ENCODE data around the gene KIF2A.

KIF2A gene

GRCh38 chr5:62419609-62420008, 113.6 kb downstream of the KIF2A start:
- Histone ChIP-seq H3K4me1 (ENCODE audit: control insufficient read depth, insufficient read depth, low read length, poor library complexity, severe bottlenecking) (no peaks in the 10 kb centered on the region), H3K9me3 (ENCODE audit: control insufficient read depth, low read length) (no peaks in the 10 kb centered on the region), H3K4me3 (ENCODE audit: extremely low read depth, insufficient read depth, low read length, poor library complexity, severe bottlenecking) (no peak overlapping the region), H3K36me3 (ENCODE audit: control insufficient read depth, insufficient read depth, low read length) (peaks cover 25% of the 10 kb centered on the region), H3K27ac (ENCODE audit: low read depth, low read length, severe bottlenecking) (no peak overlapping the region)
- WGBS, 2 experiments (ENCODE audit: insufficient coverage in 2 of 2), result 97 to 100% methylated on average over 3 of the region's 3 CpGs

DNA sequence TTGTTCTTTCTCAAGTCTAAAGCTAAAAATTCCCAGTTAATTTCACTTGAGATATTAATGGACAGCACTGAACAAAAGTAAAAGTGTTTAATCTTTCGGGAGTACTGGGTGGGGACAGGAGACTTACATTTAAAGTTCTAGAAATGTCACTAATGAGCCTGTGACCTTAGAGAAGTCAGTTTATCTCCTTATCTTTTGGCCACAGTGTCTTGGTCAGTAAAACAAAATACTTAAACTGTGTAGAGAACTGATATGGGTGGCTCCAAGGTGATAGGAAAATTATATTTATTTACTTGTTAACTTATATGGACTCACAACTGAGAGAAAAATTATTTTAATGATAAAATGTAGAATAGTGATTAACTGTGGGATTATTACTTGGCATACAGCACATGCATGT, 115.4 kb downstream of the KIF2A start:
- Histone ChIP-seq H3K4me3 (ENCODE audit: extremely low read depth, insufficient read depth, low read length, poor library complexity, severe bottlenecking) (no peak overlapping the region), H3K4me1 (ENCODE audit: control insufficient read depth, insufficient read depth, low read length, poor library complexity, severe bottlenecking) (no peaks in the 10 kb centered on the region), H3K27ac (ENCODE audit: low read depth, low read length, severe bottlenecking) (no peak overlapping the region), H3K9me3 (ENCODE audit: control insufficient read depth, low read length) (no peaks in the 10 kb centered on the region), H3K36me3 (ENCODE audit: control insufficient read depth, insufficient read depth, low read length) (peaks cover 25% of the 10 kb centered on the region)
- WGBS, 2 experiments (ENCODE audit: insufficient coverage in 2 of 2), result 80 to 100% methylated on average over 1 of the region's 1 CpG

DNA sequence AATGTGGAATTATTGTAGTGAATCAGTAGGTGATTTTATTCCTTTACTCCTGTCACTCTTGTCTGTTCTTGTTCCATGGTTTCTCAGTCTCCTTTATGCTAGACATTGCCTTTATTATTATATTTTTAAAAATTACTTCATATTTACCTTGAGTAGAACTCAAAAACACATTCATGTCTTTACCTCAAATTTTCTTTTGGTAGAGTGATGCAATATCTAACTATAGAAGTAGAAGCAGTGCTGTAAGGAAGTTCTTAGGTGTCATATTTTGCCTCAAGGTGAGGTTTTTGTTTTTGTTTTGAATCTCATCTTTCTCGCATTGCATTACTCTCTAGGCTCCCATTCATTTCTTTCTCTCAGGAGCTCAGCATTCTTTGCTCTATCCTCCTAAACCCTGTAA, 118.8 kb downstream of the KIF2A start:
- H3K9me3 ChIP-seq (ENCODE audit: control insufficient read depth, low read length), result no peaks in the 10 kb centered on the region
- no peaks in the 10 kb centered on the region for H3K4me1 ChIP-seq (ENCODE audit: control insufficient read depth, insufficient read depth, low read length, poor library complexity, severe bottlenecking)
- WGBS, 2 experiments (ENCODE audit: insufficient coverage in 2 of 2), result no CpG with 5 or more reads among the region's 1 CpG
- H3K4me3 ChIP-seq (ENCODE audit: extremely low read depth, insufficient read depth, low read length, poor library complexity, severe bottlenecking), result no peak overlapping the region
- H3K36me3 ChIP-seq (ENCODE audit: control insufficient read depth, insufficient read depth, low read length), result peaks cover 3% of the 10 kb centered on the region
- H3K27ac ChIP-seq (ENCODE audit: low read depth, low read length, severe bottlenecking), result no peak overlapping the region

GRCh38 chr5:62431735-62432620, 126.0 kb downstream of the KIF2A start:
- H3K27ac ChIP-seq (ENCODE audit: low read depth, low read length, severe bottlenecking), result no peak overlapping the region

GRCh38 chr5:62432621-62433064, 126.6 kb downstream of the KIF2A start:
- Histone ChIP-seq H3K4me3 (ENCODE audit: extremely low read depth, insufficient read depth, low read length, poor library complexity, severe bottlenecking) (no peak overlapping the region), H3K27ac (ENCODE audit: low read depth, low read length, severe bottlenecking) (no peak overlapping the region), H3K36me3 (ENCODE audit: control insufficient read depth, insufficient read depth, low read length) (peaks cover 9% of the 10 kb centered on the region), H3K9me3 (ENCODE audit: control insufficient read depth, low read length) (no peaks in the 10 kb centered on the region), H3K4me1 (ENCODE audit: control insufficient read depth, insufficient read depth, low read length, poor library complexity, severe bottlenecking) (no peaks in the 10 kb centered on the region)
- 100% methylated on average over 3 of the region's 5 CpGs for WGBS, 2 experiments (ENCODE audit: insufficient coverage in 2 of 2)

More at GRCh38 chr5:62431735-62432620, 126.0 kb downstream of the KIF2A start:
- Histone ChIP-seq H3K9me3 (ENCODE audit: control insufficient read depth, low read length) (no peaks in the 10 kb centered on the region), H3K36me3 (ENCODE audit: control insufficient read depth, insufficient read depth, low read length) (peaks cover 6% of the 10 kb centered on the region), H3K4me1 (ENCODE audit: control insufficient read depth, insufficient read depth, low read length, poor library complexity, severe bottlenecking) (no peaks in the 10 kb centered on the region), H3K4me3 (ENCODE audit: extremely low read depth, insufficient read depth, low read length, poor library complexity, severe bottlenecking) (no peak overlapping the region)
- 92% methylated on average over 7 to 9 of the region's 11 CpGs for WGBS, 2 experiments (ENCODE audit: insufficient coverage in 2 of 2)

Data from mesodermal cell (in vitro differentiated cells).